K562 (cell line): ENCODE results near the gene S100A7A. TPM values are rescaled to one million over a fixed set of nuclear protein-coding genes. Genes with fewer than 3 reads are reported as not detected.

Source experiments
- ATAC-seq: fragments of 200-7000 bp; cut with Tn5 transposase; 3 replicates; pipeline ENCODE4 v1.9.1; 2020; ENCODE audit warnings: moderate library complexity
- BruUV-seq: library from RNA; stranded (reverse); fragments of 400-500 nt; replicated peaks from 2 replicates; lab custom pipeline; 2021; lab: Mats Ljungman, UMichigan
- CTCF ChIA-PET: fragments of 300-600 bp; formaldehyde crosslinking; extraction: SDS; loops from one replicate; lab custom pipeline; 2021; ENCODE audit warnings: low intra/inter-chr PET ratio; lab: Yijun Ruan, JAX
- POLR2A ChIA-PET: fragments of 300-600, 350-650 bp; sonication (Branson Sonifier 250); formaldehyde crosslinking; extraction: SDS; loops from one replicate; lab custom pipeline; 2021; ENCODE audit warnings: antibody characterized with exemption, inconsistent platforms; lab: Yijun Ruan, JAX
- DNase-seq, 4 experiments: peaks; one replicate each; pipeline versions ENCODE4 v3.0.0 to v3.0.0-alpha.2; 2011 to 2018; ENCODE audit warnings: low spot score in 3 of 4, mixed read lengths in 3 of 4; ENCODE audit errors: extremely low read depth in 1 of 4
- FAIRE-seq: peaks from 2 replicates; lab custom pipeline; 2011; peaks lifted over from hg19 to GRCh38; lab: Jason Lieb, UNC
- H2AFZ ChIP-seq: 2 replicates; pipeline ENCODE4 v1.6.0; 2011; ENCODE audit warnings: low read depth, low read length, control low read depth, inconsistent platforms
- H3K27ac ChIP-seq: fragments of 200-600 bp; 3 replicates; pipeline ENCODE4 v1.8.0; 2011; ENCODE audit warnings: low read depth, mild to moderate bottlenecking, control low read depth, inconsistent platforms, low read length, moderate library complexity, mixed read lengths; ENCODE audit errors: extremely low read depth
- H3K27me3 ChIP-seq, 2 experiments: fragments of 300-600 bp in 1 of 2; 2 replicates in 1 of 2; 3 replicates in 1 of 2; pipeline versions ENCODE4 v1.6.0 to v1.8.0; 2011; ENCODE audit warnings: inconsistent platforms in 2 of 2, low read length in 2 of 2, mild to moderate bottlenecking in 1 of 2, mixed read lengths in 1 of 2, moderate library complexity in 1 of 2; ENCODE audit not compliant: control insufficient read depth in 2 of 2, insufficient read depth in 2 of 2
- H3K36me3 ChIP-seq: fragments of 300-600 bp; 3 replicates; pipeline ENCODE4 v1.8.0; 2011; ENCODE audit warnings: mild to moderate bottlenecking, low read length, inconsistent platforms; ENCODE audit not compliant: control insufficient read depth, insufficient read depth
- H3K4me1 ChIP-seq, 2 experiments: fragments of 200-600 bp in 1 of 2; replicated peaks in 1 of 2; 2 replicates in 1 of 2; 3 replicates in 1 of 2; pipeline versions ENCODE4 v1.5.1 to v1.8.0; 2011; ENCODE audit warnings: inconsistent platforms in 2 of 2, low read length in 2 of 2, mild to moderate bottlenecking in 1 of 2, mixed read lengths in 1 of 2, moderate library complexity in 1 of 2; ENCODE audit not compliant: control insufficient read depth in 2 of 2, insufficient read depth in 2 of 2
- H3K4me2 ChIP-seq: 2 replicates; pipeline ENCODE4 v1.6.1; 2011; ENCODE audit warnings: low read length, control low read depth, inconsistent platforms, mixed read lengths; ENCODE audit not compliant: insufficient read depth
- H3K4me3 ChIP-seq: fragments of 200-600 bp; sonication (generic), shearing (Covaris generic); 2 replicates; pipeline ENCODE4 v1.5.1; 2016; ENCODE audit warnings: control low read depth, inconsistent platforms
- H3K79me2 ChIP-seq: fragments of 200-600 bp; 3 replicates; pipeline ENCODE4 v1.8.0; 2011; ENCODE audit warnings: low read length, inconsistent platforms; ENCODE audit not compliant: control insufficient read depth, insufficient read depth
- H3K9ac ChIP-seq, 2 experiments: 2 replicates each; pipeline versions ENCODE4 v1.6.0 to v1.6.1; 2011; ENCODE audit warnings: low read depth in 2 of 2, low read length in 2 of 2, control low read depth in 1 of 2, inconsistent platforms in 1 of 2, mild to moderate bottlenecking in 1 of 2, mixed read lengths in 1 of 2; ENCODE audit not compliant: insufficient read depth in 1 of 2
- H3K9me1 ChIP-seq: one replicate; pipeline ENCODE4 v1.6.0; 2011; ENCODE audit warnings: inconsistent platforms, mild to moderate bottlenecking, low read length, moderate library complexity; ENCODE audit not compliant: control insufficient read depth, insufficient read depth
- H3K9me3 ChIP-seq: replicated peaks from 2 replicates; pipeline ENCODE4 v1.5.1; 2011; ENCODE audit warnings: low read depth, low read length, inconsistent platforms; ENCODE audit not compliant: control insufficient read depth, insufficient read depth
- H4K20me1 ChIP-seq: replicated peaks from 2 replicates; pipeline ENCODE4 v1.6.1; 2011; ENCODE audit warnings: low read length, inconsistent platforms, mixed read lengths; ENCODE audit not compliant: control insufficient read depth, insufficient read depth
- EGR1 ChIP-seq: fragments of 450-650 bp; conservative IDR thresholded peaks from 2 replicates; pipeline ENCODE4 v1.6.1; 2017; ENCODE audit warnings: mild to moderate bottlenecking
- ILK ChIP-seq: fragments of 450-650 bp; IDR thresholded peaks from 2 replicates; pipeline ENCODE4 v1.6.1; 2016; ENCODE audit warnings: missing genetic modification characterization, low read depth, mild to moderate bottlenecking, missing compliant biosample characterization, moderate library complexity, borderline replicate concordance
- SPI1 ChIP-seq: IDR thresholded peaks from 2 replicates; pipeline ENCODE4 v1.6.1; 2011; ENCODE audit warnings: low read depth, low read length, control low read depth, borderline replicate concordance
- TCF15 ChIP-seq: fragments of 250-450 bp; sonication (Bioruptor Pico); IDR thresholded peaks from 2 replicates; pipeline ENCODE4 v1.8.0; 2022; ENCODE audit warnings: moderate library complexity, mild to moderate bottlenecking, inconsistent platforms
- WGBS: fragments of 100-300 bp; shearing (Covaris generic); methylation state at CpG from one replicate; pipeline ENCODE4 v1.1.6; 2016; ENCODE audit warnings: low coverage, mixed read lengths; ENCODE audit not compliant: insufficient coverage; ENCODE audit errors: missing lambda C conversion rate; 5-methylcytosine and 5-hydroxymethylcytosine counted together
- in situ Hi-C: fragments of 300-500 bp; cut with MboI; formaldehyde crosslinking; loops from 4 replicates; pipeline ENCODE4 v1.15.0; 2018; ENCODE audit warnings: inconsistent platforms, mixed read lengths
- intact Hi-C: fragments of 100-400 bp; cut with micrococcal nuclease; formaldehyde crosslinking; loops from 2 replicates; pipeline ENCODE4 v1.14.2; 2022
- polyA plus RNA-seq, 8 experiments: library from polyadenylated mRNA; depleted of rRNA in 4 of 8; stranded (reverse) in 5 of 8; unstranded in 3 of 8; fragments of >200 nt; fragmentation: Nextera tagmentation in 2 of 8; fragmentation: Illumina TruSeq in 1 of 8; extraction: Ambion mirVana in 2 of 8; extraction: Trizol in 1 of 8; gene quantifications; 2 replicates each; pipeline versions ENCODE4 v1.2.1 to v1.2.3, GENCODE V29; 2011 to 2014; ENCODE audit warnings: inconsistent platforms in 1 of 8, missing spikeins in 1 of 8
- total RNA-seq, 7 experiments: library from RNA; depleted of rRNA in 6 of 7; stranded (reverse); fragments of >200 nt in 6 of 7; fragmentation: Illumina TruSeq in 2 of 7; extraction: Trizol in 2 of 7; gene quantifications; 2 replicates each; pipeline versions ENCODE4 v1.2.1 to v1.2.3, GENCODE V29; 2011 to 2021; ENCODE audit warnings: low replicate concordance in 1 of 7

The S100A7A gene
- total and polyA plus RNA-seq, 9 of the 15 experiments (the other 6 are each of a cell fraction or from before 2014, with no cell fraction given) = not detected

GRCh38 chr1:153389401-153389800 lies 26.9 kb upstream of the S100A7A start:
- Histone ChIP-seq H3K4me2 (no peak overlapping the region), H3K36me3 (no peaks in the 10 kb centered on the region), H3K4me1 (peaks cover 0 to 6% of the 10 kb centered on the region in 2 experiments; a peak in 1 of 5 replicates), H3K79me2 (no peaks in the 10 kb centered on the region), H3K9me3 (no peaks in the 10 kb centered on the region), H3K9ac (no peak overlapping the region), H3K27me3 (peaks cover 0 to 27% of the 10 kb centered on the region in 2 experiments; a peak in 4 of 5 replicates), H4K20me1 (peaks cover 3% of the 10 kb centered on the region; the same call in 1 of the 2 replicates), H3K9me1 (no peaks in the 10 kb centered on the region), H2AFZ (no peak overlapping the region), H3K27ac (no peak overlapping the region), H3K4me3 (no peak overlapping the region)
- CTCF ChIA-PET = no interaction called here
- 0 out of 2 replicates have a peak, but pooled peaks have one; percentile 14 for TF ChIP-seq EGR1
- TF ChIP-seq TCF15 (CRISPR knock-in tag) = no peak
- DNase-seq (no peak), ATAC-seq (no peak), FAIRE-seq (no peak)
- in situ Hi-C loops (no loop called here), intact Hi-C loops (no loop called here)
- no TSS peak for BruUV-seq
- POLR2A ChIA-PET = interaction anchor here (0.6 to 1.0 kb wide), 2 partner anchors 32 to 238 kb away, joined by 3 read pairs; partner anchors contain the start of gene S100A13
- WGBS = 0% methylated on average over 1 of the region's 1 CpG

DNA sequence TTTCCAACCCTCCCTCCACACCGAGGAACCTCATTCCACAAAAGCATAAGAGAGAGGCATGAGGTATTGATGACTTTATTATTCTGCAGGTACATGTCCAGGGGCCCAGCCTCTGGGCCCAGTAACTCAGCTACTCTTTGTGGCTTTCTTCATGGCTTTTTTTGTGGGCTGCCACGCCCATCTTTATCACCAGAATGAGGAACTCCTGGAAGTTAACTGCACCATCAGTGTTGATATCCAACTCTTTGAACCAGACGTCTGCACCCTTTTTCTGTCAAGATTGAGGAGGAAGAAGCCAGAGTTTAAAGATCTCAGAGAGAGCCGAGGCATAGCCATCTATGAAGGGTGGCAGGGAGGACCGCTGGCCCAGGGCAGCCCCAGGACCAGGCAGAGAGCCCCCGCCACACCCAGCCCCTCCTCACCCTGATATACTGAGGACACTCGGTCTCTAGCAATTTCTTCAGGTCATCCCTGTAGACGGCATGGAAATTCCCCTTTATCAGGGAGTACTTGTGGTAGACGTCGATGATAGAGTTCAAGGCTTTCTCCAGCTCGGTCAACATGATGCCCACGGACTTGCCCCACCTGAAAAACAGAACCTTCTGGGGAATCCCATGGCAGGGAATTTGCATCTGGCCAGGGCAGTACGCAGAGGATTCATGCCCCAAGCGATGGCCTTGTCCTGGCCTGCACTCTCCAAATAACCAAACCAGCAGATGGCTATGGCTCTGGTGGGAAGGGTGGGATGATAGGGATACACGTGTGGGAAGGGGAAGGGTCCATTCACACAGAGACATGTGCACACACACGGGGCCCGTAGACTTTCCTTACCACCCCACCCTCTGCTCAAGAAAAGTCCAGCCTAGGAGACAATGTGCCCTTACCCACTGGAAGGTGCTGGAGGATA lies 26.1 kb upstream of the S100A7A start:
- H3K4me3 ChIP-seq = no peak overlapping the region
- DNase-seq (peak in 1 of 4 experiments; percentile 16), FAIRE-seq (no peak), ATAC-seq (no peak)
- ChIA-PET CTCF (no interaction called here), POLR2A (interaction anchor here (0.6 to 1.0 kb wide), 2 partner anchors 33 to 237 kb away, joined by 3 read pairs; partner anchors contain the start of gene S100A13)
- H3K4me1 ChIP-seq = peaks cover 0 to 6% of the 10 kb centered on the region in 2 experiments; a peak in 1 of 5 replicates
- H3K27ac ChIP-seq = no peak overlapping the region
- H4K20me1 ChIP-seq = peaks cover 3% of the 10 kb centered on the region; the same call in 1 of the 2 replicates
- H3K9me3 ChIP-seq = no peaks in the 10 kb centered on the region
- no peak overlapping the region; a peak in 1 of 4 replicates for H3K9ac ChIP-seq
- intact Hi-C loops = no loop called here
- no peaks in the 10 kb centered on the region for H3K79me2 ChIP-seq
- BruUV-seq = no TSS peak
- no peaks in the 10 kb centered on the region for H3K36me3 ChIP-seq
- no peak overlapping the region for H2AFZ ChIP-seq
- H3K4me2 ChIP-seq = no peak overlapping the region
- 1% methylated on average over 16 of the region's 17 CpGs for WGBS
- H3K9me1 ChIP-seq = no peaks in the 10 kb centered on the region
- TF ChIP-seq SPI1 (peak; percentile 84), ILK (no peak)
- peaks cover 1 to 34% of the 10 kb centered on the region in 2 experiments; a peak in 4 of 5 replicates for H3K27me3 ChIP-seq
- in situ Hi-C loops = no loop called here
